WTC11 (cell line): ENCODE measurements around the gene SAP25.
"Not testable (repeated sequence)": the region's sequence is repeated elsewhere in the genome, so short reads cannot be mapped to it uniquely, and the experiment has no call there.

Experiments
- JUN ChIP-seq: sonication (generic); formaldehyde crosslinking; IDR thresholded peaks from 2 replicates; pipeline ENCODE4 v1.8.0; 2023; ENCODE audit warnings: mild to moderate bottlenecking, missing genetic modification reagents
- NR1H2 ChIP-seq: sonication (generic); formaldehyde crosslinking; IDR thresholded peaks from 2 replicates; pipeline ENCODE4 v1.9.0; 2021; ENCODE audit warnings: mild to moderate bottlenecking, moderate library complexity, missing genetic modification reagents
- NR3C1 ChIP-seq: sonication (generic); formaldehyde crosslinking; conservative IDR thresholded peaks from 2 replicates; pipeline ENCODE4 v1.8.1; 2023; ENCODE audit warnings: low read depth, mild to moderate bottlenecking, missing genetic modification reagents
- OVOL2 ChIP-seq: fragments of 250-450 bp; sonication (Bioruptor Pico); IDR thresholded peaks from 2 replicates; pipeline ENCODE4 v1.9.0; 2021; ENCODE audit warnings: mild to moderate bottlenecking, borderline replicate concordance
- SMAD3 ChIP-seq: sonication (generic); formaldehyde crosslinking; IDR thresholded peaks from 2 replicates; pipeline ENCODE4 v1.8.0; 2022; ENCODE audit warnings: missing genetic modification reagents, mild to moderate bottlenecking, borderline replicate concordance
- TF ChIP-seq, protein P1 (sequence below): sonication (generic); formaldehyde crosslinking; IDR thresholded peaks from 2 replicates; pipeline ENCODE4 v1.8.0; 2022; ENCODE audit warnings: mild to moderate bottlenecking, missing genetic modification reagents
- TF ChIP-seq, protein P2 (sequence below): fragments of 200-600 bp; IDR thresholded peaks from 2 replicates; pipeline ENCODE4 v1.8.0; 2022; ENCODE audit warnings: antibody characterized with exemption
- TF ChIP-seq, protein P3 (sequence below): sonication (generic); formaldehyde crosslinking; IDR thresholded peaks from 2 replicates; pipeline ENCODE4 v1.8.1; 2022; ENCODE audit warnings: low read depth, missing genetic modification reagents, borderline replicate concordance
- TF ChIP-seq, protein P4 (sequence below): sonication (generic); formaldehyde crosslinking; IDR thresholded peaks from 2 replicates; pipeline ENCODE4 v1.8.0; 2022; ENCODE audit warnings: mild to moderate bottlenecking, missing genetic modification reagents
- TF ChIP-seq, protein P5 (sequence below): sonication (generic); formaldehyde crosslinking; IDR thresholded peaks from 2 replicates; pipeline ENCODE4 v1.8.0; 2022; ENCODE audit warnings: missing genetic modification reagents

DNA sequence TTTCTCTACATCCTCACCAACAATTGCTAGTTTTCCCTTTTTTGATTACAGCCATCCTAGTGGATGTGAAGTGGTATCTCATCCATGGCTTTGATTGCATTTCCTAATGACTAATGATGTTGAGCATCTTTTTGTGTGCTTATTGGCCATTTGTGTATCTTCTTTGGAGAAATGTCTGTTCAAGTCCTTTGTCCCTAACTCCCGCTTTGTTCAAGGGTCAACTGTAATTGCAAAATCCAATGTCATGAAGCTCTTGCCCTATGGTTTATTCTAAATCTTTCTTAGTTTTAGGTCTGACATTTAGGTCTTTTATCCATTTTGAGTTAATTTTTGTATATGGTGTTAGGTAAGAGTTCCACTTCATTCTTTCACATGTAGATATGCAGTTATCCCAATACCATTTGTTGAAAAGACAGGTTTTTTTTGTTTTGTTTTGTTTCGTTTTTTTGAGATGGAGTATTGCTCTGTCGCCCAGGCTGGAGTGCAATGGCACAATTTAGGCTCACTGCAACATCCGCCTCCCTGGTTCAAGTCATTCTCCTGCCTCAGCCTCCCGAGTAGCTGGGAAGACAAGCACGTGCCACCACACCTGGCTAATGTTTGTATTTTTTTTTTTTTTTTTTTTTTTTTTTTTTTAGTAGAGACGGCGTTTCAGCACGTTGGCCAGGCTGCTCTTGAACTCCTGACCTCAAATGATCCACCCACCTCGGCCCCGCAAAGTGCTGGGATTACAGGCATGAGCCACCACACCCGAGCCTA, 45.4 kb downstream of the SAP25 start:
- TF ChIP-seq NR1H2 (CRISPR knock-in tag); OVOL2 (CRISPR knock-in tag); JUN; NR3C1 (CRISPR knock-in tag); SMAD3 (CRISPR knock-in tag): not testable (repeated sequence)
- TF ChIP-seq, protein P1, sequence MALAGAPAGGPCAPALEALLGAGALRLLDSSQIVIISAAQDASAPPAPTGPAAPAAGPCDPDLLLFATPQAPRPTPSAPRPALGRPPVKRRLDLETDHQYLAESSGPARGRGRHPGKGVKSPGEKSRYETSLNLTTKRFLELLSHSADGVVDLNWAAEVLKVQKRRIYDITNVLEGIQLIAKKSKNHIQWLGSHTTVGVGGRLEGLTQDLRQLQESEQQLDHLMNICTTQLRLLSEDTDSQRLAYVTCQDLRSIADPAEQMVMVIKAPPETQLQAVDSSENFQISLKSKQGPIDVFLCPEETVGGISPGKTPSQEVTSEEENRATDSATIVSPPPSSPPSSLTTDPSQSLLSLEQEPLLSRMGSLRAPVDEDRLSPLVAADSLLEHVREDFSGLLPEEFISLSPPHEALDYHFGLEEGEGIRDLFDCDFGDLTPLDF, result not testable (repeated sequence)
- TF ChIP-seq, protein P2, sequence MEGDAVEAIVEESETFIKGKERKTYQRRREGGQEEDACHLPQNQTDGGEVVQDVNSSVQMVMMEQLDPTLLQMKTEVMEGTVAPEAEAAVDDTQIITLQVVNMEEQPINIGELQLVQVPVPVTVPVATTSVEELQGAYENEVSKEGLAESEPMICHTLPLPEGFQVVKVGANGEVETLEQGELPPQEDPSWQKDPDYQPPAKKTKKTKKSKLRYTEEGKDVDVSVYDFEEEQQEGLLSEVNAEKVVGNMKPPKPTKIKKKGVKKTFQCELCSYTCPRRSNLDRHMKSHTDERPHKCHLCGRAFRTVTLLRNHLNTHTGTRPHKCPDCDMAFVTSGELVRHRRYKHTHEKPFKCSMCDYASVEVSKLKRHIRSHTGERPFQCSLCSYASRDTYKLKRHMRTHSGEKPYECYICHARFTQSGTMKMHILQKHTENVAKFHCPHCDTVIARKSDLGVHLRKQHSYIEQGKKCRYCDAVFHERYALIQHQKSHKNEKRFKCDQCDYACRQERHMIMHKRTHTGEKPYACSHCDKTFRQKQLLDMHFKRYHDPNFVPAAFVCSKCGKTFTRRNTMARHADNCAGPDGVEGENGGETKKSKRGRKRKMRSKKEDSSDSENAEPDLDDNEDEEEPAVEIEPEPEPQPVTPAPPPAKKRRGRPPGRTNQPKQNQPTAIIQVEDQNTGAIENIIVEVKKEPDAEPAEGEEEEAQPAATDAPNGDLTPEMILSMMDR, result not testable (repeated sequence)
- TF ChIP-seq, protein P3, sequence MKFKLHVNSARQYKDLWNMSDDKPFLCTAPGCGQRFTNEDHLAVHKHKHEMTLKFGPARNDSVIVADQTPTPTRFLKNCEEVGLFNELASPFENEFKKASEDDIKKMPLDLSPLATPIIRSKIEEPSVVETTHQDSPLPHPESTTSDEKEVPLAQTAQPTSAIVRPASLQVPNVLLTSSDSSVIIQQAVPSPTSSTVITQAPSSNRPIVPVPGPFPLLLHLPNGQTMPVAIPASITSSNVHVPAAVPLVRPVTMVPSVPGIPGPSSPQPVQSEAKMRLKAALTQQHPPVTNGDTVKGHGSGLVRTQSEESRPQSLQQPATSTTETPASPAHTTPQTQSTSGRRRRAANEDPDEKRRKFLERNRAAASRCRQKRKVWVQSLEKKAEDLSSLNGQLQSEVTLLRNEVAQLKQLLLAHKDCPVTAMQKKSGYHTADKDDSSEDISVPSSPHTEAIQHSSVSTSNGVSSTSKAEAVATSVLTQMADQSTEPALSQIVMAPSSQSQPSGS (CRISPR knock-in tag), result not testable (repeated sequence)
- TF ChIP-seq, protein P4, sequence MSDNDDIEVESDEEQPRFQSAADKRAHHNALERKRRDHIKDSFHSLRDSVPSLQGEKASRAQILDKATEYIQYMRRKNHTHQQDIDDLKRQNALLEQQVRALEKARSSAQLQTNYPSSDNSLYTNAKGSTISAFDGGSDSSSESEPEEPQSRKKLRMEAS, result not testable (repeated sequence)
- TF ChIP-seq, protein P5, sequence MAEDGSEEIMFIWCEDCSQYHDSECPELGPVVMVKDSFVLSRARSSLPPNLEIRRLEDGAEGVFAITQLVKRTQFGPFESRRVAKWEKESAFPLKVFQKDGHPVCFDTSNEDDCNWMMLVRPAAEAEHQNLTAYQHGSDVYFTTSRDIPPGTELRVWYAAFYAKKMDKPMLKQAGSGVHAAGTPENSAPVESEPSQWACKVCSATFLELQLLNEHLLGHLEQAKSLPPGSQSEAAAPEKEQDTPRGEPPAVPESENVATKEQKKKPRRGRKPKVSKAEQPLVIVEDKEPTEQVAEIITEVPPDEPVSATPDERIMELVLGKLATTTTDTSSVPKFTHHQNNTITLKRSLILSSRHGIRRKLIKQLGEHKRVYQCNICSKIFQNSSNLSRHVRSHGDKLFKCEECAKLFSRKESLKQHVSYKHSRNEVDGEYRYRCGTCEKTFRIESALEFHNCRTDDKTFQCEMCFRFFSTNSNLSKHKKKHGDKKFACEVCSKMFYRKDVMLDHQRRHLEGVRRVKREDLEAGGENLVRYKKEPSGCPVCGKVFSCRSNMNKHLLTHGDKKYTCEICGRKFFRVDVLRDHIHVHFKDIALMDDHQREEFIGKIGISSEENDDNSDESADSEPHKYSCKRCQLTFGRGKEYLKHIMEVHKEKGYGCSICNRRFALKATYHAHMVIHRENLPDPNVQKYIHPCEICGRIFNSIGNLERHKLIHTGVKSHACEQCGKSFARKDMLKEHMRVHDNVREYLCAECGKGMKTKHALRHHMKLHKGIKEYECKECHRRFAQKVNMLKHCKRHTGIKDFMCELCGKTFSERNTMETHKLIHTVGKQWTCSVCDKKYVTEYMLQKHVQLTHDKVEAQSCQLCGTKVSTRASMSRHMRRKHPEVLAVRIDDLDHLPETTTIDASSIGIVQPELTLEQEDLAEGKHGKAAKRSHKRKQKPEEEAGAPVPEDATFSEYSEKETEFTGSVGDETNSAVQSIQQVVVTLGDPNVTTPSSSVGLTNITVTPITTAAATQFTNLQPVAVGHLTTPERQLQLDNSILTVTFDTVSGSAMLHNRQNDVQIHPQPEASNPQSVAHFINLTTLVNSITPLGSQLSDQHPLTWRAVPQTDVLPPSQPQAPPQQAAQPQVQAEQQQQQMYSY (CRISPR knock-in tag), result not testable (repeated sequence)
